Gastrocnemius medialis (tissue), 4 donors: Measurements from ENCODE around the gene ELF3. TPM values are rescaled to one million over a fixed set of nuclear protein-coding genes. Genes with fewer than 3 reads are reported as not detected.

Experiments
- ATAC-seq, 2 donors: fragments of 150-250 bp; one replicate each; pipeline ENCODE4 v1.9.1; 2016
- DNase-seq, 2 donors: peaks; one replicate each; pipeline ENCODE4 v3.0.0-alpha.2; 2019
- H3K27ac ChIP-seq, 4 donors: fragments of 200-600 bp; sonication (generic); 1 replicate in 1 of 4; 2 replicates in 3 of 4; pipeline ENCODE4 v1.5.1; 2016 to 2018; ENCODE audit warnings: mild to moderate bottlenecking in 2 of 4, moderate library complexity in 1 of 4
- H3K27me3 ChIP-seq, 3 donors: fragments of 200-600 bp; sonication (generic) in 2 of 3; 1 replicate in 1 of 3; 2 replicates in 2 of 3; pipeline versions ENCODE4 v1.5.1 to v1.6.0; 2016 to 2019; ENCODE audit warnings: mild to moderate bottlenecking in 1 of 3, moderate library complexity in 1 of 3
- H3K36me3 ChIP-seq, 2 donors: fragments of 200-600 bp; sonication (generic) in 1 of 2; one replicate each; pipeline ENCODE4 v1.5.1; 2017 to 2018
- H3K4me1 ChIP-seq, 2 donors: fragments of 200-600 bp; sonication (generic) in 1 of 2; one replicate each; pipeline ENCODE4 v1.5.1; 2016 to 2017; ENCODE audit warnings: mild to moderate bottlenecking in 2 of 2
- H3K4me3 ChIP-seq, 4 donors: fragments of 200-600 bp; sonication (generic) in 3 of 4; 1 replicate in 1 of 4; 2 replicates in 3 of 4; pipeline ENCODE4 v1.5.1; 2016 to 2019; ENCODE audit warnings: mild to moderate bottlenecking in 2 of 4
- H3K9me3 ChIP-seq, 3 donors: fragments of 200-600 bp; sonication (generic) in 2 of 3; 1 replicate in 1 of 3; 2 replicates in 2 of 3; pipeline ENCODE4 v1.5.1; 2016 to 2019
- POLR2A ChIP-seq, 2 donors: fragments of 450-650 bp; IDR thresholded peaks; one replicate each; pipeline ENCODE4 v1.6.1; 2017; ENCODE audit warnings: antibody characterized with exemption in 2 of 2, mild to moderate bottlenecking in 2 of 2, moderate library complexity in 2 of 2
- in situ Hi-C, 4 donors: fragments of 200-750 bp; cut with MboI; loops; one replicate each; pipeline versions ENCODE4 v1.15.0 to v1.8.0; 2017; ENCODE audit warnings: low sequenced_read_pairs in 4 of 4
- intact Hi-C: fragments of 100-400 bp; cut with DNase I; formaldehyde crosslinking; loops from one replicate; pipeline ENCODE4 v1.15.1; 2023; ENCODE audit warnings: low total_unique reads
- total RNA-seq, 4 donors: library from RNA; depleted of rRNA; stranded (reverse); fragments of >200 nt; gene quantifications; one replicate each; pipeline versions ENCODE4 v1.1.0 to v1.2.3, GENCODE V29; 2016
- TF ChIP-seq, protein P1 (sequence below), 5 experiments: fragments of 450-650 bp in 3 of 5; fragments of 200-600 bp in 2 of 5; sonication (generic) in 2 of 5; IDR thresholded peaks in 4 of 5; conservative IDR thresholded peaks in 1 of 5; 1 replicate in 4 of 5; 2 replicates in 1 of 5; pipeline ENCODE4 v1.5.1; 2016 to 2019; ENCODE audit warnings: antibody characterized with exemption in 5 of 5, mild to moderate bottlenecking in 3 of 5, moderate library complexity in 3 of 5

Gene ELF3
- total RNA-seq, 4 donors from 2014 or later: 0.10 to 3.8 (median 0.73) TPM; not detected in 1

DNA sequence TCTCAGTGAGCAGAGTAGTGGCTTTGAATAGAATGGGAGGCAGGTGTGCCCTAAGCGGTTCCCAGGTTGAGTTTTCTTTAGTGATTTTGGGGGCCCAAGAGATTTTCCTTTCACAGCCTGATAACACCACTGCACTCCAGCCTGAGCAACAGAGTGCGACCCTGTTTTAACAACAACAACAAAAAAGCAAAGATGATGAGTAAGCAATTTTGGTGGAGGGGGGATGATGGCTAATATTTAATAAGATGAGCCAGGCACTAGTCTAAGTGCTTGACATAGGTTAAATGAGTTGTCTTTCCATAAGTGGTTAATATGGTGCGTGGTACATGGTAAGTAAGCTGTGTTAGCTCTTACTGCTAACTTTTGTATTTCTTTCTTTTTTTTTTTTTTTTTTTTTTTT is 25.9 kb upstream of the ELF3 start:
- H3K4me3 ChIP-seq: no peak overlapping the region
- no peak for DNase-seq
- TF ChIP-seq, protein P1, sequence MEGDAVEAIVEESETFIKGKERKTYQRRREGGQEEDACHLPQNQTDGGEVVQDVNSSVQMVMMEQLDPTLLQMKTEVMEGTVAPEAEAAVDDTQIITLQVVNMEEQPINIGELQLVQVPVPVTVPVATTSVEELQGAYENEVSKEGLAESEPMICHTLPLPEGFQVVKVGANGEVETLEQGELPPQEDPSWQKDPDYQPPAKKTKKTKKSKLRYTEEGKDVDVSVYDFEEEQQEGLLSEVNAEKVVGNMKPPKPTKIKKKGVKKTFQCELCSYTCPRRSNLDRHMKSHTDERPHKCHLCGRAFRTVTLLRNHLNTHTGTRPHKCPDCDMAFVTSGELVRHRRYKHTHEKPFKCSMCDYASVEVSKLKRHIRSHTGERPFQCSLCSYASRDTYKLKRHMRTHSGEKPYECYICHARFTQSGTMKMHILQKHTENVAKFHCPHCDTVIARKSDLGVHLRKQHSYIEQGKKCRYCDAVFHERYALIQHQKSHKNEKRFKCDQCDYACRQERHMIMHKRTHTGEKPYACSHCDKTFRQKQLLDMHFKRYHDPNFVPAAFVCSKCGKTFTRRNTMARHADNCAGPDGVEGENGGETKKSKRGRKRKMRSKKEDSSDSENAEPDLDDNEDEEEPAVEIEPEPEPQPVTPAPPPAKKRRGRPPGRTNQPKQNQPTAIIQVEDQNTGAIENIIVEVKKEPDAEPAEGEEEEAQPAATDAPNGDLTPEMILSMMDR (IDR thresholded peaks at IDR 0.05 in 4 of 5, conservative IDR thresholded peaks at IDR 0.05 in 1 of 5): no peak
- TF ChIP-seq POLR2A (IDR thresholded peaks at IDR 0.05): no peak
- H3K9me3 ChIP-seq: no peaks in the 10 kb centered on the region
- H3K27me3 ChIP-seq: no peaks in the 10 kb centered on the region
- peaks cover 5 to 14% of the 10 kb centered on the region in 2 donors for H3K4me1 ChIP-seq
- in situ Hi-C loops: no loop called here
- H3K36me3 ChIP-seq: peaks cover 0 to 3% of the 10 kb centered on the region in 2 donors
- no peak for ATAC-seq
- H3K27ac ChIP-seq: no peak overlapping the region
- intact Hi-C loops: loop anchor here (10.0 kb wide), 1 partner anchor 450 kb away; the partner anchor contains the start of gene NAV1

DNA sequence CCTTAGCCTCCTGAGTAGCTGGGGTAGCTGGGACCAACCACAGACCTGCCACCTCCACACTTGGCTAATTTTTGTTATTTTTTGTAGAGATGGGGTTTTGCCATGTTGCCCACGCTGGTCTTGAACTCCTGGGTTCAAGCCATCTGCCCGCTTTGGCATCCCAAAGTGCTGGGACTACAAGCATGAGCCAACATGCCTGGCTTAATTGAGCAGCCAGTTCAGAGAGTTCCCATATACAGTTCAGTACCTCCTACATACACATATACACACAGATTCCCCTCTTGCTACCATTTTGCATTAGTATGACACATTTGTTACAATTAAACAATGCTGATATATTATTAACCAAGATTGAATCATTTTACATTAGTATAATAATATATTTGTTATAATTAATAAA is 25.0 kb upstream of the ELF3 start:
- H3K36me3 ChIP-seq: peaks cover 0 to 12% of the 10 kb centered on the region in 2 donors
- intact Hi-C loops (loop anchor here (10.0 kb wide), 1 partner anchor 451 kb away; the partner anchor contains the start of gene NAV1), in situ Hi-C loops (no loop called here)
- no peaks in the 10 kb centered on the region for H3K27me3 ChIP-seq
- TF ChIP-seq POLR2A (IDR thresholded peaks at IDR 0.05): no peak
- TF ChIP-seq, protein P1 (IDR thresholded peaks at IDR 0.05 in 4 of 5, conservative IDR thresholded peaks at IDR 0.05 in 1 of 5): no peak
- ATAC-seq: no peak
- H3K4me1 ChIP-seq: peaks cover 5 to 14% of the 10 kb centered on the region in 2 donors
- DNase-seq: no peak
- H3K9me3 ChIP-seq: no peaks in the 10 kb centered on the region
- no peak overlapping the region for H3K4me3 ChIP-seq
- no peak overlapping the region for H3K27ac ChIP-seq

- no peaks in the 10 kb centered on the region for H3K27me3 ChIP-seq
- no peak overlapping the region for H3K27ac ChIP-seq
- DNase-seq: no peak
- peaks cover 0 to 44% of the 10 kb centered on the region in 2 donors for H3K36me3 ChIP-seq
- no peak for ATAC-seq
- intact Hi-C loops (loop anchor here (10.0 kb wide), 1 partner anchor 454 kb away; the partner anchor contains the start of gene NAV1), in situ Hi-C loops (no loop called here)
- no peak for TF ChIP-seq POLR2A (IDR thresholded peaks at IDR 0.05)
- TF ChIP-seq, protein P1 (IDR thresholded peaks at IDR 0.05 in 4 of 5, conservative IDR thresholded peaks at IDR 0.05 in 1 of 5): no peak
- no peak overlapping the region for H3K4me3 ChIP-seq
- peaks cover 2 to 10% of the 10 kb centered on the region in 2 donors for H3K4me1 ChIP-seq
- H3K9me3 ChIP-seq: no peaks in the 10 kb centered on the region
Observed at GRCh38 chr1:201988601-201989000, 21.8 kb upstream of the ELF3 start.

DNA sequence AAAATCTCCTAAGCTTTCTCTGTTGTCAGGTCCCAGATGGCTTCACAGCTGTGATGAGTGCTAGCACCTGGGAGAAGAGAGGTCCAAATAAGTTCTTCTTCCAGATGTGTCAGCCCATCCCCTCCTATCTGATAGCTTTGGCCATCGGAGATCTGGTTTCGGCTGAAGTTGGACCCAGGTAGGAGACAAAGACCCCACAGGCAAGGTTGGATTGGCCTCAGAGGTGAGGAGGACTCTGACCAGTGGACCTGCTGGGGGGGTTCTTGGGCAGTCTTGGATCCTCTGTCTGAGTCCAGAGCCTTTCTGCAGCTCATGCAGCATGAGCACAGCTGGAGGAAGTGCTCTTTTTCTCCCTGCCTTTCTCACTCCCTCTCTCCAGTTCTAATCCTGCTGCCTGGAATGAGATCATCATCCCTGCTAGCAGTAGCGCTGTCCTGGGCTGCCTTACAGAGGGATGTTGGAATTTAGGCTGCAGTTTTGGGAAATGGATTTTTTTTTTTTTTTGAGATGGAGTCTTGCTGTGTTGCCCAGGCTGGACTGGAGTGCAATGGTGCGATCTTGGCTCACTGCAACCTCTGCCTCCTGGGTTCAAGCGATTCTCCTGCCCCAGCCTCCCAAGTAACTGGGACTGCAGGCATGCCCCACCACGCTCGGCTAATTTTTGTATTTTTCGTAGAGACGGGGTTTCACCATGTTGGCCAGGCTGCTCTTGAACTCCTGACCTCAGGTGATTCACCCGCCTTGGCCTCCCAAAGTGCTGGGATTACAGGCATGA is 20.8 kb upstream of the ELF3 start:
- no peak overlapping the region for H3K4me3 ChIP-seq
- ATAC-seq (no peak), DNase-seq (no peak)
- no peak for TF ChIP-seq POLR2A (IDR thresholded peaks at IDR 0.05)
- TF ChIP-seq, protein P1 (IDR thresholded peaks at IDR 0.05 in 4 of 5, conservative IDR thresholded peaks at IDR 0.05 in 1 of 5): no peak
- H3K4me1 ChIP-seq: peaks cover 0 to 3% of the 10 kb centered on the region in 2 donors
- in situ Hi-C loops (no loop called here), intact Hi-C loops (loop anchor here (10.0 kb wide), 1 partner anchor 455 kb away; the partner anchor contains the start of gene NAV1)
- peaks cover 0 to 45% of the 10 kb centered on the region in 2 donors for H3K36me3 ChIP-seq
- no peaks in the 10 kb centered on the region for H3K9me3 ChIP-seq
- no peaks in the 10 kb centered on the region for H3K27me3 ChIP-seq
- H3K27ac ChIP-seq: no peak overlapping the region
